Activated CD4-positive, alpha-beta T cell treated with anti-CD3 and anti-CD28 coated beads, Interleukin-2, amount 10 ng/mL, durations not matched to agents 24 days and 14 days (primary cell): ENCODE results near the gene MINDY3. TPM values are rescaled to one million over a fixed set of nuclear protein-coding genes. Genes with fewer than 3 reads are reported as not detected.

Experiments used
- DNase-seq: peaks from one replicate; pipeline ENCODE4 v3.0.0; 2022
- H3K27ac Mint-ChIP-seq: one replicate; pipeline ENCODE4 v1.8.0; 2022; ENCODE audit warnings: mild to moderate bottlenecking, mixed read lengths
- H3K27me3 Mint-ChIP-seq: one replicate; pipeline ENCODE4 v1.8.0; 2022; ENCODE audit warnings: mixed read lengths
- H3K36me3 Mint-ChIP-seq: one replicate; pipeline ENCODE4 v1.8.0; 2022; ENCODE audit warnings: low read depth, mild to moderate bottlenecking, mixed read lengths
- H3K4me1 Mint-ChIP-seq: one replicate; pipeline ENCODE4 v1.8.0; 2021; ENCODE audit warnings: mixed read lengths
- H3K4me3 Mint-ChIP-seq: one replicate; pipeline ENCODE4 v1.8.0; 2022; ENCODE audit warnings: mild to moderate bottlenecking, moderate library complexity, mixed read lengths
- H3K9me3 Mint-ChIP-seq: one replicate; pipeline ENCODE4 v1.8.0; 2021; ENCODE audit warnings: mixed read lengths
- intact Hi-C: fragments of 100-400 bp; cut with micrococcal nuclease; formaldehyde crosslinking; loops from one replicate; pipeline ENCODE4 v1.15.1; 2023
- total RNA-seq: library from RNA; stranded (reverse); gene quantifications from 2 replicates; pipeline ENCODE4 v1.2.3, GENCODE V29; 2022

MINDY3 gene
- total RNA-seq, 1 donor from 2014 or later = 20.1 TPM

DNA sequence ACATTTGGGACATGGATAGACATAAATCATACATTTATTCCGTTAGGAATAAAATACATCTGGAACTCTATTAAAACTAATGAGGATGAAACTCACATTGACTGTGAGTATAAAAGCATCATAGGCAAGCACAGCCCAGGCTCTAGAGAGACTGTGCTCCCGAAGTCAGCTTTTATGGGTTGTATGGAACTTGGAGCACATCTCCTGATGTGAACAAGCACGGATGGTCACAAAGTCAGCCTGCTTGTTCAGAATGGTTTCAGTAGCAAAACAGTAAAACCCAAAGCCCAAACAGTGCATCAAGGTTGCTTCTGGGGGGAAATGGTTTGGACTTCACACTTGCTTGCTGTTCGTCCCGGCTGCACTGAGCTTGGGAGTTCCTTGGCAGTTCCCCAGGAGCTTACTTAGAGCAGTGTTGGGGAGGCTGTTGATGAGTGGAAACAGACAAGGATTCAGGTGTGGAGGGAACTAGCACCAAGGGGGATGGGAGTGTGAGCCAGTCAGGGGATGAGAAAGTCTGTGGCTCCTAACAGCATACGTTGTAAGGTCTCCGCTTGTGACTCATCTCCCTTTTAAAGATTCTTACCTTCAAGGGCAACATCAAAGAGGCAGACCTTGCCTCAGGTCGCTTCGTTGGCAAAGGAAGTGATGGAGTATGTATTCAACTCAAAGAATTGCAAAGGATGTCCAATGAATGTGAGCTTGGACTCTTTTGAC is 120.9 kb downstream of the MINDY3 start:
- H3K4me1 Mint-ChIP-seq = no peaks in the 10 kb centered on the region
- no peaks in the 10 kb centered on the region for H3K9me3 Mint-ChIP-seq

DNA sequence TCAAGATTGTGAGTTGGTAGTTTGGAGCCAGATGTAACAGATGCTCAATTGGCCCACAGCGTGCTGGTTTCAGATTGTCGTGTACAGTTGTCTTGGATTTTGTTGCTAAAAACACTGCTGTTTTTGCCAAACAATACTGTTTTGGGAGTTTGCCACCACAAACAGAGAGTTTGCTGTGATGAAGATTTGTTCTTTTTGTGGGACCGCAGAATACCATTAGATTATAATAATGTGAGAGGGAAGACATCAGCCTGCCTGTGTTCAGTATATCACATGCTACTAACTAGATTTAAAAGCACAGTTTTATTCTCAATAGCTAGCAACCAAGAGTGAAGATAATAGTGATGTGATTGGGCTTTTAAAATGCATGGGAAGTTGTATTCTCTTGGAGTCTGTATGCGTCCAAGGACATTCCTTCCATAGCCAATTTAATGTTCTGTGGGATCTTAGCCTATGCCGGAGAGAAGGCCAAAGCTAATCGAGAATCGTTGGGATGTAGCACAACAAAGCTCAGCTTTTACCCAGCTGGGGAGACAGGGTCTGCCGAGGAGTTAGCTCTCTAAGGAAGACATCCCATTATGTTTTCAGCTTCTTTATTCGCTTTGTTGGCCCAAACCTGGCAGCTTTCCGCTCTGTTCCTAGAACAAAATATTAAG is 121.9 kb downstream of the MINDY3 start:
- intact Hi-C loops = no loop called here
- no peak overlapping the region for H3K27ac Mint-ChIP-seq
- no peaks in the 10 kb centered on the region for H3K36me3 Mint-ChIP-seq
- no peaks in the 10 kb centered on the region for H3K9me3 Mint-ChIP-seq
- H3K4me1 Mint-ChIP-seq = no peaks in the 10 kb centered on the region
- DNase-seq = no peak
- peaks cover 2% of the 10 kb centered on the region for H3K27me3 Mint-ChIP-seq
- no peak overlapping the region for H3K4me3 Mint-ChIP-seq

More for the DNA sequence above, 120.9 kb downstream of the MINDY3 start:
- H3K36me3 Mint-ChIP-seq = no peaks in the 10 kb centered on the region
- H3K27me3 Mint-ChIP-seq = no peaks in the 10 kb centered on the region
- H3K27ac Mint-ChIP-seq = no peak overlapping the region
- no peak for DNase-seq
- intact Hi-C loops = no loop called here
- no peak overlapping the region for H3K4me3 Mint-ChIP-seq

- intact Hi-C loops = no loop called here
- H3K4me1 Mint-ChIP-seq = no peaks in the 10 kb centered on the region
- peaks cover 2% of the 10 kb centered on the region for H3K27me3 Mint-ChIP-seq
- H3K27ac Mint-ChIP-seq = no peak overlapping the region
- no peaks in the 10 kb centered on the region for H3K9me3 Mint-ChIP-seq
- no peak for DNase-seq
- H3K4me3 Mint-ChIP-seq = no peak overlapping the region
- no peaks in the 10 kb centered on the region for H3K36me3 Mint-ChIP-seq
These were observed 122.7 kb downstream of the MINDY3 start for GRCh38 chr10:15737656-15738055.

GRCh38 chr10:15735763-15736162 is 124.5 kb downstream of the MINDY3 start:
- intact Hi-C loops = no loop called here
- Mint-ChIP-seq H3K27ac (no peak overlapping the region), H3K4me1 (no peaks in the 10 kb centered on the region), H3K4me3 (no peak overlapping the region), H3K9me3 (no peaks in the 10 kb centered on the region), H3K36me3 (no peaks in the 10 kb centered on the region), H3K27me3 (peaks cover 12% of the 10 kb centered on the region)
- no peak for DNase-seq

GRCh38 chr10:15730341-15730740 is 130.0 kb downstream of the MINDY3 start:
- no peak for DNase-seq
- Mint-ChIP-seq H3K27me3 (peaks cover 16% of the 10 kb centered on the region), H3K36me3 (no peaks in the 10 kb centered on the region), H3K4me3 (no peak overlapping the region), H3K4me1 (no peaks in the 10 kb centered on the region), H3K27ac (no peak overlapping the region), H3K9me3 (no peaks in the 10 kb centered on the region)
- intact Hi-C loops = no loop called here

- no peaks in the 10 kb centered on the region for H3K36me3 Mint-ChIP-seq
- H3K4me3 Mint-ChIP-seq = no peak overlapping the region
- H3K27me3 Mint-ChIP-seq = peaks cover 17% of the 10 kb centered on the region
- no peak overlapping the region for H3K27ac Mint-ChIP-seq
- H3K4me1 Mint-ChIP-seq = no peaks in the 10 kb centered on the region
- H3K9me3 Mint-ChIP-seq = no peaks in the 10 kb centered on the region
- intact Hi-C loops = loop anchor here (5.0 kb wide), 1 partner anchor 298 kb away; no protein-coding TSS in a partner anchor
- DNase-seq = no peak
These were observed 130.4 kb downstream of the MINDY3 start for GRCh38 chr10:15729890-15730289.

Other genes starting within 250 kb of the MINDY3 start
- not detected in 2 replicates for gene ITGA8, start 140.6 kb downstream of the MINDY3 start, total RNA-seq